GM18873 (cell line): ENCODE data around the gene PDS5A.
"Not testable (repeated sequence)": the region's sequence is repeated elsewhere in the genome, so short reads cannot be mapped to it uniquely, and the experiment has no call there.

Experiments
- ATAC-seq: cut with Tn5 transposase; IDR thresholded peaks from one replicate; pipeline ENCODE4 v1.9.1; 2021; ENCODE audit warnings: mild to moderate bottlenecking, moderate library complexity, moderate number of reproducible peaks; ENCODE audit not compliant: unreplicated experiment, low FRiP score

Gene PDS5A

DNA sequence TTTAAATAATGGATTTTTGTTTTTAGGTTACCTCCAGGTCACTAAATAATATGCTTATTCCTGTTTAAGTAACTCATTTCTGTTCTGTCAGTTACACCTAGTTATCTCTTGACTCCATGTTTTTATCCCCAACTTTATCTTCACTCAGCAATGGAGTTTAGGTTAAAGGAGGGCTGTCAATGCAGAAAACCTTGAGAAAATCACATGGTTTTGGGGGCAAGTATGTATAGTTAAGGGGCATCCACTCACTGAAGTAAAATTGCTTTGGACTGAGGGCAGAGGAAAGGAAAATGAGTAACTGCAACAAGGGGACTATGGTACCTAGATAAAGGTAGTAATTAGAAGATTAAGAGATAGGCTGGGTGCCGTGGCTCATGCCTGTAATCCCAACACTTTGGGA lies 192.6 kb downstream of the PDS5A start:
- no peak for ATAC-seq

DNA sequence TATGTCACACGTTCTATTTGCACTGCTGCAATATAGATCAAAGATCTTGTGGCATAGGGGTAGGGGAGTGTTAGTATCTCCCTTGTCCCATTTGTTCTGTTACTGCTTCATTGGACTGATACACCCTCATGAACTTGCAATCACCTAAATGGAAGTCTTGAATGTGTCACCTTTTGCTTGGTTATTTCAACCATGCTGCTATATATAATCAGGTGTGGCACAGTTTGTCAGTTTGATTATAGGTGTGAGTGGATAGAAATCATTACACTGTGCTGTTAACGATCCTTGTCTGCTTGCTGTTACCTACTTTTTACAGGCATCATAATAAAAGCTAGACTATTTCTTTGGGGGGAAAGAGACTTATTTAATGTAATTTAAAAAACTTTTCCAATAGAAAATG lies 195.7 kb downstream of the PDS5A start:
- ATAC-seq, result not testable (repeated sequence)
